Mucosa of rectum (tissue), 2 donors: ENCODE measurements around the gene TSC2.
A peak's percentile ranks its signal among the peaks of the same experiment; 100 is the strongest.
"Not testable (repeated sequence)": the region's sequence is repeated elsewhere in the genome, so short reads cannot be mapped to it uniquely, and the experiment has no call there.

Experiments
- H3K27ac ChIP-seq, 2 donors: one replicate each; pipeline ENCODE4 v1.7.0; 2013; ENCODE audit warnings: inconsistent platforms in 2 of 2, low read depth in 2 of 2, low read length in 2 of 2
- H3K27me3 ChIP-seq, 2 donors: one replicate each; pipeline ENCODE4 v1.7.0; 2013; ENCODE audit warnings: low read length in 2 of 2; ENCODE audit not compliant: control insufficient read depth in 2 of 2, insufficient read depth in 2 of 2
- H3K36me3 ChIP-seq, 2 donors: one replicate each; pipeline ENCODE4 v1.7.0; 2013; ENCODE audit warnings: low read length in 2 of 2; ENCODE audit not compliant: control insufficient read depth in 2 of 2, insufficient read depth in 2 of 2
- H3K4me1 ChIP-seq, 2 donors: one replicate each; pipeline ENCODE4 v1.7.0; 2013; ENCODE audit warnings: low read length in 2 of 2, mild to moderate bottlenecking in 1 of 2; ENCODE audit not compliant: control insufficient read depth in 2 of 2, insufficient read depth in 2 of 2
- H3K4me3 ChIP-seq, 2 donors: one replicate each; pipeline ENCODE4 v1.7.0; 2013; ENCODE audit warnings: low read length in 2 of 2
- H3K9ac ChIP-seq, 2 donors: one replicate each; pipeline ENCODE4 v1.7.0; 2013; ENCODE audit warnings: low read length in 2 of 2, low read depth in 1 of 2, mild to moderate bottlenecking in 1 of 2
- H3K9me3 ChIP-seq, 2 donors: one replicate each; pipeline ENCODE4 v1.7.0; 2013; ENCODE audit warnings: low read length in 2 of 2; ENCODE audit not compliant: control insufficient read depth in 2 of 2
- donor health status: healthy.
- donor health status: Normal muscosa, but diverticular disease.

Gene TSC2

GRCh38 chr16:2090777-2091546 is 43.2 kb downstream of the TSC2 start:
- H3K4me3 ChIP-seq, result peak overlapping the region; percentile 64 to 66
- H3K27me3 ChIP-seq, result no peaks in the 10 kb centered on the region
- peak overlapping the region; percentile 72 to 78 for H3K9ac ChIP-seq
- peaks cover 29 to 56% of the 10 kb centered on the region in 2 donors for H3K36me3 ChIP-seq
- no peaks in the 10 kb centered on the region for H3K9me3 ChIP-seq
- H3K27ac ChIP-seq, result peak overlapping the region; percentile 94 to 97
- H3K4me1 ChIP-seq, result peaks cover 20 to 31% of the 10 kb centered on the region in 2 donors

- Histone ChIP-seq H3K4me3 (peak overlapping the region; percentile 60 to 66), H3K27ac (peak overlapping the region; percentile 93 to 97), H3K27me3 (no peaks in the 10 kb centered on the region), H3K9me3 (no peaks in the 10 kb centered on the region), H3K36me3 (peaks cover 25 to 52% of the 10 kb centered on the region in 2 donors), H3K4me1 (peaks cover 20 to 31% of the 10 kb centered on the region in 2 donors), H3K9ac (peak overlapping the region; percentile 52 to 78)
Observed at GRCh38 chr16:2091547-2092255, 43.9 kb downstream of the TSC2 start.

- Histone ChIP-seq H3K4me3 (peak overlapping the region; percentile 60 to 66), H3K27ac (peak overlapping the region; percentile 93 to 97), H3K9me3 (no peaks in the 10 kb centered on the region), H3K27me3 (no peaks in the 10 kb centered on the region), H3K9ac (peak overlapping the region; percentile 60 to 78), H3K36me3 (peaks cover 20 to 50% of the 10 kb centered on the region in 2 donors), H3K4me1 (peaks cover 20 to 31% of the 10 kb centered on the region in 2 donors)
Observed at GRCh38 chr16:2092256-2092620, 44.5 kb downstream of the TSC2 start.

- Histone ChIP-seq H3K9ac (peak overlapping the region; percentile 60 to 78), H3K27me3 (no peaks in the 10 kb centered on the region), H3K9me3 (no peaks in the 10 kb centered on the region), H3K27ac (peak overlapping the region; percentile 93 to 97), H3K36me3 (peaks cover 19 to 47% of the 10 kb centered on the region in 2 donors), H3K4me1 (peaks cover 20 to 31% of the 10 kb centered on the region in 2 donors), H3K4me3 (no peak overlapping the region)
Observed at GRCh38 chr16:2092866-2093265, 45.1 kb downstream of the TSC2 start.

GRCh38 chr16:2093793-2094192 is 46.0 kb downstream of the TSC2 start:
- H3K4me3 ChIP-seq, result no peak overlapping the region
- peaks cover 20 to 29% of the 10 kb centered on the region in 2 donors for H3K4me1 ChIP-seq
- no peaks in the 10 kb centered on the region for H3K9me3 ChIP-seq
- no peaks in the 10 kb centered on the region for H3K27me3 ChIP-seq
- H3K9ac ChIP-seq, result no peak overlapping the region
- peaks cover 17 to 40% of the 10 kb centered on the region in 2 donors for H3K36me3 ChIP-seq
- H3K27ac ChIP-seq, result no peak overlapping the region

GRCh38 chr16:2095315-2095853 is 47.6 kb downstream of the TSC2 start:
- Histone ChIP-seq H3K27me3 (no peaks in the 10 kb centered on the region), H3K4me1 (peaks cover 17 to 21% of the 10 kb centered on the region in 2 donors), H3K9me3 (no peaks in the 10 kb centered on the region), H3K36me3 (peaks cover 17 to 36% of the 10 kb centered on the region in 2 donors), H3K27ac (no peak overlapping the region), H3K9ac (no peak overlapping the region), H3K4me3 (no peak overlapping the region)

- H3K36me3 ChIP-seq, result peaks cover 17 to 34% of the 10 kb centered on the region in 2 donors
- no peaks in the 10 kb centered on the region for H3K9me3 ChIP-seq
- H3K27ac ChIP-seq, result no peak overlapping the region
- peaks cover 14 to 19% of the 10 kb centered on the region in 2 donors for H3K4me1 ChIP-seq
- no peaks in the 10 kb centered on the region for H3K27me3 ChIP-seq
- no peak overlapping the region for H3K4me3 ChIP-seq
- no peak overlapping the region for H3K9ac ChIP-seq
Observed at GRCh38 chr16:2095918-2096582, 48.3 kb downstream of the TSC2 start.

GRCh38 chr16:2096853-2097595 is 49.2 kb downstream of the TSC2 start:
- Histone ChIP-seq H3K9ac (no peak overlapping the region), H3K27me3 (no peaks in the 10 kb centered on the region), H3K4me1 (peaks cover 9 to 12% of the 10 kb centered on the region in 2 donors), H3K4me3 (no peak overlapping the region), H3K27ac (no peak overlapping the region), H3K36me3 (peaks cover 13 to 38% of the 10 kb centered on the region in 2 donors), H3K9me3 (no peaks in the 10 kb centered on the region)

- H3K27me3 ChIP-seq, H3K27ac ChIP-seq, H3K9ac ChIP-seq, H3K4me3 ChIP-seq, H3K4me1 ChIP-seq, H3K9me3 ChIP-seq: not testable (repeated sequence)
- H3K36me3 ChIP-seq, result peaks cover 7 to 36% of the 10 kb centered on the region in 2 donors
Observed at GRCh38 chr16:2097689-2098088, 49.9 kb downstream of the TSC2 start.
